Epithelial cell of proximal tubule (primary cell): ENCODE measurements around the gene CCT7. TPM values are rescaled to one million over a fixed set of nuclear protein-coding genes. Genes with fewer than 3 reads are reported as not detected.

Source experiments
- DNase-seq: peaks from one replicate; pipeline ENCODE4 v3.0.0-alpha.2; 2011; ENCODE audit warnings: low read depth
- H3K4me3 ChIP-seq: 2 replicates; pipeline ENCODE4 v1.5.1; 2011; ENCODE audit warnings: low read depth, mild to moderate bottlenecking, low read length
- total RNA-seq: library from RNA; depleted of rRNA; stranded (reverse); fragments of >200 nt; gene quantifications from 2 replicates; pipeline ENCODE4 v1.2.3, GENCODE V29; 2015
- TF ChIP-seq, protein P1 (sequence below): conservative IDR thresholded peaks from 2 replicates; pipeline ENCODE4 v1.5.1; 2012; ENCODE audit warnings: low read depth, mild to moderate bottlenecking, low read length

Gene CCT7
- total RNA-seq, 1 donor from 2014 or later = 393 TPM

DNA sequence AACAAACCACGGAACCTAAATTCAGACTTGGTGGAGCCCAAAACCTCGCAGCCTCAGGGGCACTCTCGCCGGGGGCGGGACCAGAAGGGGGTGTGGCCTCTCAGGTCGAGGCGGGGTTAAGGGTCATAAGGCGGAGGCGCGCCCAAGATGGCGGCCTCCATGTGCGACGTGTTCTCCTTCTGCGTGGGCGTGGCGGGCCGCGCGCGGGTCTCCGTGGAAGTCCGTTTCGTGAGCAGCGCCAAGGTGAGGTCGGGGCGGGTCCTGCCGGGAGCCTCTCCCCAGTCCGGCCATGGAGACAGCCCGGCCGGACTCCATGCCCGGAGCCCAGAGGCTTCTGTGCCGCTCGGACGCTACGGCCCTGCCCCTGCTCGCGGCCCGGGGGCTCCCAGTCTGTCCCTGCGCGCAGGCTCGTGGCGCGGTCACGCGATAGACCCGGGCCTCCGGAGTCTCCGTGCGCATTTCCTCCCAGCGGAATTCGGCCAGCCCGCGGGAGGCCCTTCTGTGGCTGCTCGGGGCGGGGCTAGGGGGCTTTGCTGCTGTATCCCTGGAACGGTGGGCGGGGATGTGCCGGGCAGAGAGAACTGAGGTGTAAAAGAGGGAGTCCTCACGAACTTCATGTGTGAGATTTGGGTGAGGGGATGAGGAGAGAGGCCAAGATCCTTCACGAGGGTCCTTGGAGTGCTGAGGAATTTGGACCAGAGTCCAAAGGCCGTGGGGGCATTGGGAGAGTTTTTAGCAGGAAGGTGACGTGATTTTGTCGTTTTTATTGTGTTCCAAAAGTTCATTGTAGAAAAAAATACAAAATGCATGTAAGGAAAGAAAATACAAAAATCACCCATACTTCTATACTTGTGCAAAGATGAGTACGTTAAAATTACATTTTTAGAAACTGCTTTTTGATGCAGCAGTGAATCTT, 19.7 kb upstream of the CCT7 start, which contains the start of gene SMYD5:
SMYD5 (plus strand) TSS at position 126 of the 916 bp plus-strand sequence; CDS start at position 148, 22 bp downstream.
- peak within 1 kb of the TSS; percentile 79 for H3K4me3 ChIP-seq
- no peak for DNase-seq
- TF ChIP-seq, protein P1, sequence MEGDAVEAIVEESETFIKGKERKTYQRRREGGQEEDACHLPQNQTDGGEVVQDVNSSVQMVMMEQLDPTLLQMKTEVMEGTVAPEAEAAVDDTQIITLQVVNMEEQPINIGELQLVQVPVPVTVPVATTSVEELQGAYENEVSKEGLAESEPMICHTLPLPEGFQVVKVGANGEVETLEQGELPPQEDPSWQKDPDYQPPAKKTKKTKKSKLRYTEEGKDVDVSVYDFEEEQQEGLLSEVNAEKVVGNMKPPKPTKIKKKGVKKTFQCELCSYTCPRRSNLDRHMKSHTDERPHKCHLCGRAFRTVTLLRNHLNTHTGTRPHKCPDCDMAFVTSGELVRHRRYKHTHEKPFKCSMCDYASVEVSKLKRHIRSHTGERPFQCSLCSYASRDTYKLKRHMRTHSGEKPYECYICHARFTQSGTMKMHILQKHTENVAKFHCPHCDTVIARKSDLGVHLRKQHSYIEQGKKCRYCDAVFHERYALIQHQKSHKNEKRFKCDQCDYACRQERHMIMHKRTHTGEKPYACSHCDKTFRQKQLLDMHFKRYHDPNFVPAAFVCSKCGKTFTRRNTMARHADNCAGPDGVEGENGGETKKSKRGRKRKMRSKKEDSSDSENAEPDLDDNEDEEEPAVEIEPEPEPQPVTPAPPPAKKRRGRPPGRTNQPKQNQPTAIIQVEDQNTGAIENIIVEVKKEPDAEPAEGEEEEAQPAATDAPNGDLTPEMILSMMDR = no peak

DNA sequence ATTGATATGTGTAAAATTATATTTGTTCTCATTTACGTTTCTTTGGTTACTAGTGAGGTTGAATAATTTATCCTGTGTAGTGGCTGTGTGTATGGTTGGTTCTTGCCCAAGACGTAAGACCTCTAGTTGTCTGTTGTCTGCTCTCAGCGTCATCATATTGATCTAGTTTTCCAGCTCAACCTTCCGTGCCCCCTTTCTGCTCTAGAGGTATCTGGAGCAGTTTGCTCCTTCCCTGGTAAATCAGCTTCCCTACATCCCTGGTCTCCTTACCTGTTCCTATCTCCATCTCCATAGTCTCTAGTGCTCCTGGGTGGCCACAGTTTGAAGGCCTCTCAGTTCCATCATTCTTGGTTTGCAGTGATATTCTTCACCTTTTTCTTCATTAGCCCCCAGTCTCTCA, 18.9 kb upstream of the CCT7 start:
- DNase-seq = no peak
- TF ChIP-seq, protein P1 = no peak
- peak overlapping the region; percentile 79 for H3K4me3 ChIP-seq

DNA sequence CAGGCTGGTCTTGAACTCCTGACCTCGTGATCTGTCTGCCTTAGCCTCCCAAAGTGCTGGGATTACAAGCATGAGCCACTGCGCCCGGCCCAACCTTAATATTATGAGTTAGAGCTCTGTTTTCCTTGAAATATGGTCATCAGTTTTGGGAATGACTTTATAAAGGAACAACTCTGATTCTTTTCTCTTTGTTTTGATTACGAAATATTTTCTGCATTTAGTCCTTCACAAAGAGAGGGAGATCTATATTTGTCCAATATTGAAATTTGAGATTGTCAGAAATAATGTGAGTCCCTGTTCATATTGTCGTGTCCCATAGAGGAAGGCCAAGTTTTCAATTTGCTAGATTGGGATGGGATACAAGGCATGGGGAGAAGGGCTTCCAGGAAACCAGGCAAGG, 16.9 kb upstream of the CCT7 start:
- no peak overlapping the region for H3K4me3 ChIP-seq
- no peak for DNase-seq
- TF ChIP-seq, protein P1 = no peak

DNA sequence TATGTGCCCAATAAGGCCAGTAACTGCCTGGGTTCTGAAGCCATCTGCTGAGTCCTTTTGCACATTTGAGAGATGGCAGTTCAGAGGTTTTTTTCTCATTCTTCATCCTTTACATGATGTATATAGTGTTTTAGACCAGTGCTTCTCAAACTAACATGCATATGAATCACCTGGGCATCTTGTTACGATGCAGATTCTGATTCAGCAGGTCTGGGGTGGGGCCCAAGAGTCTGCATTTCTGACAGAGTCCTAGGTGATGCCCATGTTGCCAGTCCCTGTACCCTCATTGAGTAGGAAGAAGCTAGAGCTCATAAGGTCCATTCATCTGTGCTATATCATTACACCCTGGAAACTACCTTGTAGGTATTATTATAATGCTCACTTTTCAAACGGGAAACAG, 16.3 kb upstream of the CCT7 start:
- no peak overlapping the region for H3K4me3 ChIP-seq
- TF ChIP-seq, protein P1 = no peak
- no peak for DNase-seq

DNA sequence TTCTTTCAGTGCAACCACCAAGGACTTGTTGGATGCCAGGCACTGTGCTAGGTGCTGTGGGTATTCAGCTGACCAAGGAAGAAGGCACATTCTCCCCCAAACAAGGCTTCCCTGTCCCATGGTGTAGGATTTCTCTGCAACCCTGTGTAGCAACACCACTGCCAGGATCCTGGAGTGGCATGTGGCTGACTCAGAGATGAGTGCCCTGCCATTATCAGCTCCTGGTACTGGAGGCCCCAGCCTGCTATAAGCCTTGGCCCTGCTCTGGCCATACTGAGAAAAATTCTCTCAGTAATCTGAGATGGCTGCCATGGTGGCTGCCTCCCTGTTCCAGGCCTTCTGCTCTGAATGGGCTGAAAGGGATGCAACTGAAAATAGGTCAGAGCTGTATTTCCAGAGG, 15.8 kb upstream of the CCT7 start:
- no peak overlapping the region for H3K4me3 ChIP-seq
- TF ChIP-seq, protein P1 = no peak
- no peak for DNase-seq

DNA sequence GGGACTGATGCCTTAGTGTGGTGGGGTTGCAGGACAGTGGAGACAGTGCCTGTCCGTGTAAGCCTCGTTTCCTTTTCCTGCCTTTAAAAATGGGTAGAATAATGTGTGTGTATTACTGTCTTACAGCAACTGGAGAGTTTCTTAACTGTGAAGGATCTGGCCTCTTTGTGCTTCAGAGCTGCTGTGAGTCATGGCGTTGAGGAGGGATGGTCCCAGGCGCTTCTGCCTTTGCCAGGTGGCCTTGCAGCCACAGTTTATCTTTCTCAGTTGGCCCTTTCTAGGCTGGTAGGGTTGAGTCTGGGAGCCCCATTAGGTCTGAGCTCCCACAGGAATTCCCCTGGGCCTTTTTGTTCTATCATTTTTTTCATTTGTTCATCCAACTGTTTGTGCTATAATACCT, 10.3 kb upstream of the CCT7 start:
- DNase-seq = no peak
- TF ChIP-seq, protein P1 = no peak
- H3K4me3 ChIP-seq = no peak overlapping the region
